NCI-H748 (cell line): Measurements from ENCODE around the gene FBXL15.

Source experiments
- DNase-seq: peaks from one replicate; lab custom pipeline; 2025; ENCODE audit not compliant: unreplicated experiment; lab: John Stamatoyannopoulos, UW

FBXL15 gene

GRCh38 chr10:102397222-102398171 lies 23.1 kb upstream of the FBXL15 start:
- DNase-seq: no peak

- no peak for DNase-seq
Observed at GRCh38 chr10:102398172-102399020, 22.2 kb upstream of the FBXL15 start.

- peak; percentile 83 for DNase-seq
Observed at GRCh38 chr10:102399217-102400021, 21.2 kb upstream of the FBXL15 start.

GRCh38 chr10:102400076-102400475 lies 20.6 kb upstream of the FBXL15 start:
- peak; percentile 67 for DNase-seq

GRCh38 chr10:102400598-102401341 lies 19.9 kb upstream of the FBXL15 start:
- DNase-seq: no peak

GRCh38 chr10:102401342-102401654 lies 19.3 kb upstream of the FBXL15 start:
- no peak for DNase-seq

- DNase-seq: no peak
Observed at GRCh38 chr10:102401735-102402511, 18.7 kb upstream of the FBXL15 start.

- no peak for DNase-seq
Observed at GRCh38 chr10:102402512-102402896, 18.1 kb upstream of the FBXL15 start.

- DNase-seq: no peak
Observed at GRCh38 chr10:102403115-102403514, 17.5 kb upstream of the FBXL15 start.

- DNase-seq: no peak
Observed at GRCh38 chr10:102404361-102405107, 16.1 kb upstream of the FBXL15 start.

GRCh38 chr10:102405108-102405571 lies 15.5 kb upstream of the FBXL15 start:
- no peak for DNase-seq

GRCh38 chr10:102405632-102406031 lies 15.0 kb upstream of the FBXL15 start:
- no peak for DNase-seq

GRCh38 chr10:102406815-102407214 lies 13.8 kb upstream of the FBXL15 start:
- no peak for DNase-seq

GRCh38 chr10:102407425-102408130 lies 13.1 kb upstream of the FBXL15 start:
- DNase-seq: no peak

GRCh38 chr10:102408131-102408727 lies 12.4 kb upstream of the FBXL15 start:
- no peak for DNase-seq

GRCh38 chr10:102408728-102409603 lies 11.7 kb upstream of the FBXL15 start:
- peak; percentile 52 for DNase-seq
